K562 (cell line): ENCODE data around the gene INSIG1. TPM values are rescaled to one million over a fixed set of nuclear protein-coding genes. Genes with fewer than 3 reads are reported as not detected.

Experiments used
- ARHGAP35 ChIP-seq: fragments of 450-650 bp; IDR thresholded peaks from 2 replicates; pipeline ENCODE4 v1.6.1; 2018; ENCODE audit not compliant: partially characterized antibody
- BDP1 ChIP-seq: IDR thresholded peaks from 3 replicates; pipeline ENCODE4 v1.6.1; 2011; ENCODE audit not compliant: insufficient read length, insufficient read depth
- POLR2AphosphoS2 ChIP-seq: IDR thresholded peaks from 2 replicates; pipeline ENCODE4 v1.6.1; 2012; ENCODE audit warnings: low read length, improper control_type of control experiment
- POU5F1 ChIP-seq: fragments of 150-350 bp; IDR thresholded peaks from 2 replicates; pipeline ENCODE4 v1.6.1; 2014; ENCODE audit warnings: borderline replicate concordance, low read length, low read depth, mild to moderate bottlenecking; ENCODE audit not compliant: partially characterized antibody
- ZNF232 ChIP-seq: sonication (generic); formaldehyde crosslinking; IDR thresholded peaks from 2 replicates; pipeline ENCODE4 v1.8.0; 2022; ENCODE audit warnings: mild to moderate bottlenecking, missing genetic modification reagents
- ZNF41 ChIP-seq: fragments of 250-450 bp; sonication (Bioruptor Pico); conservative IDR thresholded peaks from 2 replicates; pipeline ENCODE4 v1.4.0; 2020; ENCODE audit warnings: mild to moderate bottlenecking
- polyA plus RNA-seq, 8 experiments: library from polyadenylated mRNA; depleted of rRNA in 4 of 8; stranded (reverse) in 5 of 8; unstranded in 3 of 8; fragments of >200 nt; fragmentation: Nextera tagmentation in 2 of 8; fragmentation: Illumina TruSeq in 1 of 8; extraction: Ambion mirVana in 2 of 8; extraction: Trizol in 1 of 8; gene quantifications; 2 replicates each; pipeline versions ENCODE4 v1.2.1 to v1.2.3, GENCODE V29; 2011 to 2014; ENCODE audit warnings: inconsistent platforms in 1 of 8, missing spikeins in 1 of 8
- total RNA-seq, 7 experiments: library from RNA; depleted of rRNA in 6 of 7; stranded (reverse); fragments of >200 nt in 6 of 7; fragmentation: Illumina TruSeq in 2 of 7; extraction: Trizol in 2 of 7; gene quantifications; 2 replicates each; pipeline versions ENCODE4 v1.2.1 to v1.2.3, GENCODE V29; 2011 to 2021; ENCODE audit warnings: low replicate concordance in 1 of 7
- TF ChIP-seq, protein P1 (sequence below): fragments of 450-650 bp; IDR thresholded peaks from 2 replicates; pipeline ENCODE4 v1.6.1; 2016; ENCODE audit warnings: mild to moderate bottlenecking, moderate library complexity

INSIG1 gene
- total and polyA plus RNA-seq, 9 of the 15 experiments (the other 6 are each of a cell fraction or from before 2014, with no cell fraction given), result 57.1 to 787 (median 238) TPM

DNA sequence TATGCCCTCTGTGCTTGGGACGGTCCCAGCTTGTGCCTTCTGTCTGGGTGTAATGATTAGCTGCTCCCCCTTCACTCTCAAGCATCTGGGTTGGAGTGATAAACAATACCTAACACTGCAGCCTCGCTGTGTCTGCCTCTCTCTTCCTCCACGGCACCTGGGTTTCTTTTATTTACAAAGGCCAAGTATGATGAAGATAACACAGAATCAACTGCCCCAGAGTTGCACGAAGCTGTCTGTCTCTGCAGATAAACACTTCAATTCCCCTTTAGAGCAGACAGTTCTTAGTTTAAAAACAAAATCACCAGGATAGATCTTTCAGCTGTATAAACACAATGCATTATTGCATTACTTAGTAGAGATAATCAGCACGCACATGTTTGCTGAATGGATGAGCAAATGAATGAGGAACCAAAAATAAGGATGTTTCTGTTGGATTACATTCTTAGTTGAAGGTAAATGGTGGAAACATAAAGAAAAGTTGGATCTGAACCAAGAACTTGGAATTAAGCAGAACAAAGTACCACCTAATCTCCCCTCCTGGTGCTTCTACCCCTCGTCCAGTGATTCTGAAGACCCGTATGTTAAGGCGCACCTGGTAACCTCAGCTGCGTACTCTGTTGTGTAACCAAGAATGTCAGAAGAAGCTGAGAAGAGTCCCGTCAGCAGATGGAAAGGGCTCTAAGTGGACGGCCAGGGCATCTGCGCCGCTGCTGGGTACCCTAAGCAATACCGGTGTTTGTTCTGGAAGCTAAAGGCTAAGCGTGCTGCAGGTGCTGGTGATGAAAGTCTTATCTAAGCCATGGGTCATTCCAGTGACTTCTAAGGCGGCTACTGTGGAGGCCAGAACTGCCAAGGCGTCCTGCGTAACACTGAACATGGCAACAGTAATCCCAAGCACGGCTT lies 26.6 kb downstream of the INSIG1 start (continued):
- TF ChIP-seq, protein P1, sequence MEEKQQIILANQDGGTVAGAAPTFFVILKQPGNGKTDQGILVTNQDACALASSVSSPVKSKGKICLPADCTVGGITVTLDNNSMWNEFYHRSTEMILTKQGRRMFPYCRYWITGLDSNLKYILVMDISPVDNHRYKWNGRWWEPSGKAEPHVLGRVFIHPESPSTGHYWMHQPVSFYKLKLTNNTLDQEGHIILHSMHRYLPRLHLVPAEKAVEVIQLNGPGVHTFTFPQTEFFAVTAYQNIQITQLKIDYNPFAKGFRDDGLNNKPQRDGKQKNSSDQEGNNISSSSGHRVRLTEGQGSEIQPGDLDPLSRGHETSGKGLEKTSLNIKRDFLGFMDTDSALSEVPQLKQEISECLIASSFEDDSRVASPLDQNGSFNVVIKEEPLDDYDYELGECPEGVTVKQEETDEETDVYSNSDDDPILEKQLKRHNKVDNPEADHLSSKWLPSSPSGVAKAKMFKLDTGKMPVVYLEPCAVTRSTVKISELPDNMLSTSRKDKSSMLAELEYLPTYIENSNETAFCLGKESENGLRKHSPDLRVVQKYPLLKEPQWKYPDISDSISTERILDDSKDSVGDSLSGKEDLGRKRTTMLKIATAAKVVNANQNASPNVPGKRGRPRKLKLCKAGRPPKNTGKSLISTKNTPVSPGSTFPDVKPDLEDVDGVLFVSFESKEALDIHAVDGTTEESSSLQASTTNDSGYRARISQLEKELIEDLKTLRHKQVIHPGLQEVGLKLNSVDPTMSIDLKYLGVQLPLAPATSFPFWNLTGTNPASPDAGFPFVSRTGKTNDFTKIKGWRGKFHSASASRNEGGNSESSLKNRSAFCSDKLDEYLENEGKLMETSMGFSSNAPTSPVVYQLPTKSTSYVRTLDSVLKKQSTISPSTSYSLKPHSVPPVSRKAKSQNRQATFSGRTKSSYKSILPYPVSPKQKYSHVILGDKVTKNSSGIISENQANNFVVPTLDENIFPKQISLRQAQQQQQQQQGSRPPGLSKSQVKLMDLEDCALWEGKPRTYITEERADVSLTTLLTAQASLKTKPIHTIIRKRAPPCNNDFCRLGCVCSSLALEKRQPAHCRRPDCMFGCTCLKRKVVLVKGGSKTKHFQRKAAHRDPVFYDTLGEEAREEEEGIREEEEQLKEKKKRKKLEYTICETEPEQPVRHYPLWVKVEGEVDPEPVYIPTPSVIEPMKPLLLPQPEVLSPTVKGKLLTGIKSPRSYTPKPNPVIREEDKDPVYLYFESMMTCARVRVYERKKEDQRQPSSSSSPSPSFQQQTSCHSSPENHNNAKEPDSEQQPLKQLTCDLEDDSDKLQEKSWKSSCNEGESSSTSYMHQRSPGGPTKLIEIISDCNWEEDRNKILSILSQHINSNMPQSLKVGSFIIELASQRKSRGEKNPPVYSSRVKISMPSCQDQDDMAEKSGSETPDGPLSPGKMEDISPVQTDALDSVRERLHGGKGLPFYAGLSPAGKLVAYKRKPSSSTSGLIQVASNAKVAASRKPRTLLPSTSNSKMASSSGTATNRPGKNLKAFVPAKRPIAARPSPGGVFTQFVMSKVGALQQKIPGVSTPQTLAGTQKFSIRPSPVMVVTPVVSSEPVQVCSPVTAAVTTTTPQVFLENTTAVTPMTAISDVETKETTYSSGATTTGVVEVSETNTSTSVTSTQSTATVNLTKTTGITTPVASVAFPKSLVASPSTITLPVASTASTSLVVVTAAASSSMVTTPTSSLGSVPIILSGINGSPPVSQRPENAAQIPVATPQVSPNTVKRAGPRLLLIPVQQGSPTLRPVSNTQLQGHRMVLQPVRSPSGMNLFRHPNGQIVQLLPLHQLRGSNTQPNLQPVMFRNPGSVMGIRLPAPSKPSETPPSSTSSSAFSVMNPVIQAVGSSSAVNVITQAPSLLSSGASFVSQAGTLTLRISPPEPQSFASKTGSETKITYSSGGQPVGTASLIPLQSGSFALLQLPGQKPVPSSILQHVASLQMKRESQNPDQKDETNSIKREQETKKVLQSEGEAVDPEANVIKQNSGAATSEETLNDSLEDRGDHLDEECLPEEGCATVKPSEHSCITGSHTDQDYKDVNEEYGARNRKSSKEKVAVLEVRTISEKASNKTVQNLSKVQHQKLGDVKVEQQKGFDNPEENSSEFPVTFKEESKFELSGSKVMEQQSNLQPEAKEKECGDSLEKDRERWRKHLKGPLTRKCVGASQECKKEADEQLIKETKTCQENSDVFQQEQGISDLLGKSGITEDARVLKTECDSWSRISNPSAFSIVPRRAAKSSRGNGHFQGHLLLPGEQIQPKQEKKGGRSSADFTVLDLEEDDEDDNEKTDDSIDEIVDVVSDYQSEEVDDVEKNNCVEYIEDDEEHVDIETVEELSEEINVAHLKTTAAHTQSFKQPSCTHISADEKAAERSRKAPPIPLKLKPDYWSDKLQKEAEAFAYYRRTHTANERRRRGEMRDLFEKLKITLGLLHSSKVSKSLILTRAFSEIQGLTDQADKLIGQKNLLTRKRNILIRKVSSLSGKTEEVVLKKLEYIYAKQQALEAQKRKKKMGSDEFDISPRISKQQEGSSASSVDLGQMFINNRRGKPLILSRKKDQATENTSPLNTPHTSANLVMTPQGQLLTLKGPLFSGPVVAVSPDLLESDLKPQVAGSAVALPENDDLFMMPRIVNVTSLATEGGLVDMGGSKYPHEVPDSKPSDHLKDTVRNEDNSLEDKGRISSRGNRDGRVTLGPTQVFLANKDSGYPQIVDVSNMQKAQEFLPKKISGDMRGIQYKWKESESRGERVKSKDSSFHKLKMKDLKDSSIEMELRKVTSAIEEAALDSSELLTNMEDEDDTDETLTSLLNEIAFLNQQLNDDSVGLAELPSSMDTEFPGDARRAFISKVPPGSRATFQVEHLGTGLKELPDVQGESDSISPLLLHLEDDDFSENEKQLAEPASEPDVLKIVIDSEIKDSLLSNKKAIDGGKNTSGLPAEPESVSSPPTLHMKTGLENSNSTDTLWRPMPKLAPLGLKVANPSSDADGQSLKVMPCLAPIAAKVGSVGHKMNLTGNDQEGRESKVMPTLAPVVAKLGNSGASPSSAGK, result no peak; the same call in 1 of the 2 replicates
- TF ChIP-seq ZNF232 (CRISPR knock-in tag) (no peak), POU5F1 (no peak), BDP1 (peak; percentile 7), ARHGAP35 (no peak), POLR2AphosphoS2 (no peak), ZNF41 (CRISPR knock-in tag) (peak; percentile 80; the same call in 1 of the 2 replicates)
